Activated naive CD4-positive, alpha-beta T cell treated with anti-CD3 and anti-CD28 coated beads for 36 hours (primary cell): ENCODE measurements around the gene TRIM22. TPM values are rescaled to one million over a fixed set of nuclear protein-coding genes. Genes with fewer than 3 reads are reported as not detected.
"Not testable (repeated sequence)": the region's sequence is repeated elsewhere in the genome, so short reads cannot be mapped to it uniquely, and the experiment has no call there.

ENCODE experiments used
- CTCF ChIA-PET: fragments of 350-600 bp; sonication (Branson Sonifier 250); formaldehyde crosslinking; loops from one replicate; lab custom pipeline; 2021; ENCODE audit warnings: antibody characterized with exemption; lab: Charles Lee
- DNase-seq: peaks from one replicate; pipeline ENCODE4 v3.0.0-alpha.2; 2020
- H3K27ac Mint-ChIP-seq: one replicate; pipeline ENCODE4 v1.8.0; 2021; ENCODE audit warnings: mild to moderate bottlenecking, mixed read lengths
- H3K27me3 Mint-ChIP-seq: one replicate; pipeline ENCODE4 v1.8.0; 2021; ENCODE audit warnings: low read depth, mixed read lengths
- H3K36me3 Mint-ChIP-seq: one replicate; pipeline ENCODE4 v1.8.0; 2021; ENCODE audit warnings: low read depth, mixed read lengths
- H3K4me1 Mint-ChIP-seq: one replicate; pipeline ENCODE4 v1.8.0; 2021; ENCODE audit warnings: low read depth, mixed read lengths
- H3K4me3 Mint-ChIP-seq: one replicate; pipeline ENCODE4 v1.8.0; 2021; ENCODE audit warnings: mild to moderate bottlenecking, moderate library complexity, mixed read lengths
- H3K9me3 Mint-ChIP-seq: one replicate; pipeline ENCODE4 v1.8.0; 2021; ENCODE audit warnings: mixed read lengths
- intact Hi-C: fragments of 100-400 bp; cut with micrococcal nuclease; formaldehyde crosslinking; loops from one replicate; pipeline ENCODE4 v1.15.1; 2023
- total RNA-seq, 2 experiments: library from RNA; stranded (reverse); gene quantifications; one replicate each; pipeline ENCODE4 v1.2.3, GENCODE V29; 2021

The TRIM22 gene
- total RNA-seq, 2 experiments from 2014 or later = 280 to 292 TPM

DNA sequence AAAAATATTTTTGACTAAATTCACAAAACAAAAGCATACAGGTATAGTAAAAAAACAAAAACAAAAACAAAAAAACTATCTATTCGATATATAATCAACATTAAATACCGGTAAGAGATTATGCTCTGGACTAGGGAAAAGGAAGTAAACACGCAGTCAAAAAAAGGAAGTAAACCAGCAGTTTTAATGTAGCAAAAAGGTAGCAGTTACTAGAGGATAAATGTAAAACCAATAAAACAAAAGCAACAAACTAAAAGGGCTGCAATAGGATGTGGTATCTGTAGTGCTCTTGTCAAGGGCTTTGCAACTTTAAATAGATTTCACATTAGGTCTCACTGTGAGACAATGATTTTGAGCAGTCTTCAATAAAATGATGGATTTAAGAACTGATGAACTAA is 2.4 kb downstream of the TRIM22 start:
- intact Hi-C loops = loop anchor here (1.0 kb wide), 1 partner anchor 9 kb away; no protein-coding TSS in a partner anchor
- H3K9me3 Mint-ChIP-seq = no peaks in the 10 kb centered on the region
- H3K36me3 Mint-ChIP-seq = peaks cover 51% of the 10 kb centered on the region
- H3K27ac Mint-ChIP-seq = peak overlapping the region; percentile 98
- no peaks in the 10 kb centered on the region for H3K27me3 Mint-ChIP-seq
- CTCF ChIA-PET = interaction anchor here (1.0 to 2.0 kb wide), 2 partner anchors 19 to 20 kb away, joined by 3 to 5 read pairs; no protein-coding TSS in a partner anchor
- DNase-seq = no peak
- peak overlapping the region; percentile 92 for H3K4me3 Mint-ChIP-seq
- peaks cover 55% of the 10 kb centered on the region for H3K4me1 Mint-ChIP-seq

- Mint-ChIP-seq H3K9me3 (no peaks in the 10 kb centered on the region), H3K4me1 (peaks cover 53% of the 10 kb centered on the region), H3K27ac (peak overlapping the region; percentile 51), H3K27me3 (no peaks in the 10 kb centered on the region), H3K4me3 (peak overlapping the region; percentile 8), H3K36me3 (peaks cover 70% of the 10 kb centered on the region)
- DNase-seq = no peak
- CTCF ChIA-PET = interaction anchor here (1.4 kb wide), 1 partner anchor 9 kb away, joined by 4 read pairs; no protein-coding TSS in a partner anchor
- intact Hi-C loops = no loop called here
These were observed 5.1 kb downstream of the TRIM22 start for GRCh38 chr11:5694642-5695041.

- intact Hi-C loops = no loop called here
- Mint-ChIP-seq H3K27me3 (no peaks in the 10 kb centered on the region), H3K4me1 (peaks cover 62% of the 10 kb centered on the region), H3K9me3 (no peaks in the 10 kb centered on the region), H3K36me3 (peaks cover 71% of the 10 kb centered on the region), H3K4me3 (no peak overlapping the region), H3K27ac (no peak overlapping the region)
- CTCF ChIA-PET = interaction anchor here (1.0 to 1.4 kb wide), 2 partner anchors 8 to 12 kb away, joined by 3 to 4 read pairs; no protein-coding TSS in a partner anchor
- DNase-seq = no peak
These were observed 6.0 kb downstream of the TRIM22 start for GRCh38 chr11:5695580-5695979.

- Mint-ChIP-seq H3K4me3 (no peak overlapping the region), H3K4me1 (peaks cover 68% of the 10 kb centered on the region), H3K27ac (peak overlapping the region; percentile 25), H3K9me3 (no peaks in the 10 kb centered on the region), H3K27me3 (no peaks in the 10 kb centered on the region), H3K36me3 (peaks cover 70% of the 10 kb centered on the region)
- CTCF ChIA-PET = no interaction called here
- no peak for DNase-seq
- intact Hi-C loops = no loop called here
These were observed 6.6 kb downstream of the TRIM22 start for GRCh38 chr11:5696210-5696609.

DNA sequence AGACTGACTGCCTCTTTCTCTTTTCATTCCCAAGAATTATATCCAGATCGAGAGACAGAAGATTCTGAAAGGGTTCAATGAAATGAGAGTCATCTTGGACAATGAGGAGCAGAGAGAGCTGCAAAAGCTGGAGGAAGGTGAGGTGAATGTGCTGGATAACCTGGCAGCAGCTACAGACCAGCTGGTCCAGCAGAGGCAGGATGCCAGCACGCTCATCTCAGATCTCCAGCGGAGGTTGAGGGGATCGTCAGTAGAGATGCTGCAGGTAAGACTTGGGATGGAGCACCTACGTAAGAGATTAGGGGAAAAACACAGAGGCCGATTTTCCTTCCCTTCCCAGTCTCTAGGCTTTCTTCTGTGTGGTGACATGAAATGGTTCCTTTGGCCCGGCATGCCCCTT is 8.7 kb downstream of the TRIM22 start:
- DNase-seq = no peak
- H3K27me3 Mint-ChIP-seq = no peaks in the 10 kb centered on the region
- peaks cover 70% of the 10 kb centered on the region for H3K36me3 Mint-ChIP-seq
- no peak overlapping the region for H3K4me3 Mint-ChIP-seq
- peaks cover 68% of the 10 kb centered on the region for H3K4me1 Mint-ChIP-seq
- intact Hi-C loops = no loop called here
- CTCF ChIA-PET = no interaction called here
- peak overlapping the region; percentile 5 for H3K27ac Mint-ChIP-seq
- H3K9me3 Mint-ChIP-seq = no peaks in the 10 kb centered on the region

GRCh38 chr11:5700421-5701054 is 10.9 kb downstream of the TRIM22 start:
- no peak for DNase-seq
- Mint-ChIP-seq H3K4me1 (peaks cover 66% of the 10 kb centered on the region), H3K27me3 (no peaks in the 10 kb centered on the region), H3K36me3 (peaks cover 72% of the 10 kb centered on the region), H3K9me3 (no peaks in the 10 kb centered on the region), H3K4me3 (no peak overlapping the region), H3K27ac (peak overlapping the region; percentile 68)
- CTCF ChIA-PET = interaction anchor here (1.7 kb wide), 1 partner anchor 16 kb away, joined by 6 read pairs; the partner anchor contains the start of gene TRIM5
- intact Hi-C loops = loop anchor here (1.0 to 2.0 kb wide), 2 partner anchors 9 to 16 kb away; partner anchors contain the start of gene TRIM5

DNA sequence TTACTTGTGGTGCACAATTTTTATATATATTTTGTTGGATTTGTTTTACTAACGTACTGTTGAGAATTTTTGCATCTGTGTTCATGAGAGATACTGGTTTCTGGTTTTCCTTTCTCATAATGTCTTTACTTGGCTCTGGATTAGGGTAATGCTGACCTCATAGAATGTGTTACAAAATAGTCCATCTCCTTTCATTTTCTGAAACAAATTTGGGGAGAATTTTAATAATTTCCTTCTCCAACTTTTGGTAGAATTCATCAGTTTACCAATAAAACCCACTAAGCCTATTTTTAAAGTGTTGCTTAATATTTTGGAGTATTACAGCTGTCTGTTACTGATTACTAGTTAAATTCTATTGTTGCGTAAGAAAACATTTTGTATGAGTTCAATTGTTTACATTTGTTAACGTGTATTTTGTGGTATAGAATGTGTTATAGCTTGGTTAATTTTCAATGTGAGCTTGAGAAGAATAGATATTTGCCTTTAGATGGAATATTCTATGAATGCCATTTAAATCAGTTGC is 11.5 kb downstream of the TRIM22 start:
- peaks cover 74% of the 10 kb centered on the region for H3K36me3 Mint-ChIP-seq
- peaks cover 65% of the 10 kb centered on the region for H3K4me1 Mint-ChIP-seq
- no peaks in the 10 kb centered on the region for H3K9me3 Mint-ChIP-seq
- intact Hi-C loops = loop anchor here (1.0 to 2.0 kb wide), 2 partner anchors 10 to 16 kb away; partner anchors contain the start of gene TRIM5
- H3K4me3 Mint-ChIP-seq = no peak overlapping the region
- peak overlapping the region; percentile 72 for H3K27ac Mint-ChIP-seq
- no peak for DNase-seq
- no peaks in the 10 kb centered on the region for H3K27me3 Mint-ChIP-seq
- CTCF ChIA-PET = interaction anchor here (1.3 to 1.7 kb wide), 2 partner anchors 11 to 16 kb away, joined by 5 to 6 read pairs; partner anchors contain the start of gene TRIM5

DNA sequence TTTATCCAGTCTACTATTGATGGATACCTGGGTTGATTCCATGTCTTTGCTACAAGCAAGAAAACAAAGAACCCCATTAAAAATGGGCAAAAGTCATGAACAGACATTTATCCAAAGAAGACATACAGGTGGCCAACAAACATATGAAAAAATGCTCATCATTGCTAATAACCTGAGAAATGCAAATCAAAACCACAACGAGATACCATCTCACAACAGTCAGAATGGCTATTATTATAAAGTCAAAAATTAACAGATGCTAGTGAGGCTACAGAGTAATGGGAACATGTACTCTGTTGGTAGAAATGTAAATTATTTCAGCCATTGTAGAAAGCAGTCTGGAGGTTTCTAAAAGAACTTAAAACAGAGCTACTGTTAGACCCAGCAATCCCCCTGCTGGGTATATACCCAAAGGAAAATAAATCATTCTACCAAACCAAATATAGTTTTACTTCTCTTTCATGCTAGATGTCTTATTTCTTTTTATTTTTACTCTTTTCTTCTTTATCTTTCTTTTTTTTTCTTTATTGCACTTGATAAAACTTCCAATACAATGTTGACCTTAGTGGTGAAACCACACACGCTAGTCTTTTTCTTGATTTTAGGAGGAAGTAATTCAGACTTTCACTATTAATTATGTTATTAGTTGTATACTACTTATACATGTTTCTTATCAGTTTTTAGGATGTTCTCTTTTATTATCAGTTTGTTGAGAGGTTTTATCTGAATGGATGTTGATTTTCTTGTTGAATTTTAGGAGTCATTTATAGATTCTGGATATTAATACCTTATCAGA is 14.3 kb downstream of the TRIM22 start:
- Mint-ChIP-seq H3K27me3 (no peaks in the 10 kb centered on the region), H3K27ac (no peak overlapping the region), H3K4me3 (no peak overlapping the region), H3K9me3 (no peaks in the 10 kb centered on the region), H3K36me3 (peaks cover 61% of the 10 kb centered on the region), H3K4me1 (peaks cover 42% of the 10 kb centered on the region)
- intact Hi-C loops = no loop called here
- CTCF ChIA-PET = interaction anchor here (1.0 to 1.1 kb wide), 2 partner anchors 9 to 105 kb away, joined by 4 read pairs; no protein-coding TSS in a partner anchor
- no peak for DNase-seq

- peaks cover 31% of the 10 kb centered on the region for H3K4me1 Mint-ChIP-seq
- peaks cover 57% of the 10 kb centered on the region for H3K36me3 Mint-ChIP-seq
- CTCF ChIA-PET = interaction anchor here (1.1 kb wide), 1 partner anchor 21 kb away, joined by 5 read pairs; the partner anchor contains the start of gene TRIM5
- no peak for DNase-seq
- intact Hi-C loops = no loop called here
- H3K4me3 Mint-ChIP-seq = no peak overlapping the region
- H3K27me3 Mint-ChIP-seq = no peaks in the 10 kb centered on the region
- H3K9me3 Mint-ChIP-seq = no peaks in the 10 kb centered on the region
- no peak overlapping the region for H3K27ac Mint-ChIP-seq
These were observed 16.1 kb downstream of the TRIM22 start for GRCh38 chr11:5705688-5706087.

GRCh38 chr11:5712507-5712906 is 22.9 kb downstream of the TRIM22 start:
- intact Hi-C loops = loop anchor here (1.0 kb wide), 3 partner anchors 28 to 236 kb away; no protein-coding TSS in a partner anchor
- H3K4me1 Mint-ChIP-seq = peaks cover 3% of the 10 kb centered on the region
- peak overlapping the region; percentile 7 for H3K27ac Mint-ChIP-seq
- no peaks in the 10 kb centered on the region for H3K27me3 Mint-ChIP-seq
- H3K4me3 Mint-ChIP-seq = no peak overlapping the region
- peaks cover 24% of the 10 kb centered on the region for H3K36me3 Mint-ChIP-seq
- no peak for DNase-seq
- peaks cover 3% of the 10 kb centered on the region for H3K9me3 Mint-ChIP-seq
- CTCF ChIA-PET = interaction anchor here (1.1 to 1.6 kb wide), 5 partner anchors 11 to 236 kb away, joined by 3 to 5 read pairs (median 5); no protein-coding TSS in a partner anchor

- H3K36me3 Mint-ChIP-seq = peaks cover 20% of the 10 kb centered on the region
- no peaks in the 10 kb centered on the region for H3K27me3 Mint-ChIP-seq
- no peak overlapping the region for H3K27ac Mint-ChIP-seq
- H3K4me1 Mint-ChIP-seq = peaks cover 3% of the 10 kb centered on the region
- CTCF ChIA-PET = interaction anchor here (0.6 to 1.6 kb wide), 5 partner anchors 13 to 114 kb away, joined by 3 to 5 read pairs (median 3); no protein-coding TSS in a partner anchor
- intact Hi-C loops = no loop called here
- no peak overlapping the region for H3K4me3 Mint-ChIP-seq
- DNase-seq = no peak
- peaks cover 7% of the 10 kb centered on the region for H3K9me3 Mint-ChIP-seq
These were observed 24.1 kb downstream of the TRIM22 start for GRCh38 chr11:5713695-5714094.

DNA sequence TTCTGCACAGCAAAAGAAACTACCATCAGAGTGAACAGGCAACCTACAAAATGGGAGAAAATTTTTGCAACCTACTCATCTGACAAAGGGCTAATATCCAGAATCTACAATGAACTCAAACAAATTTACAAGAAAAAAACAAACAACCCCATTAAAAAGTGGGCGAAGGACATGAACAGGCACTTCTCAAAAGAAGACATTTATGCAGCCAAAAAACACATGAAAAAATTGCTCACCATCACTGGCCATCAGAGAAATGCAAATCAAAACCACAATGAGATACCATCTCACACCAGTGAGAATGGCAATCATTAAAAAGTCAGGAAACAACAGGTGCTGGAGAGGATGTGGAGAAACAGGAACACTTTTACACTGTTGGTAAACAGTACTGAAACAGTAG is 26.9 kb downstream of the TRIM22 start:
- H3K9me3 Mint-ChIP-seq, H3K27ac Mint-ChIP-seq, H3K4me3 Mint-ChIP-seq, DNase-seq, CTCF ChIA-PET, H3K4me1 Mint-ChIP-seq, H3K27me3 Mint-ChIP-seq, intact Hi-C loops: not testable (repeated sequence)
- peaks cover 12% of the 10 kb centered on the region for H3K36me3 Mint-ChIP-seq
